ENCODE measurements around the gene BCAS4.

DNA sequence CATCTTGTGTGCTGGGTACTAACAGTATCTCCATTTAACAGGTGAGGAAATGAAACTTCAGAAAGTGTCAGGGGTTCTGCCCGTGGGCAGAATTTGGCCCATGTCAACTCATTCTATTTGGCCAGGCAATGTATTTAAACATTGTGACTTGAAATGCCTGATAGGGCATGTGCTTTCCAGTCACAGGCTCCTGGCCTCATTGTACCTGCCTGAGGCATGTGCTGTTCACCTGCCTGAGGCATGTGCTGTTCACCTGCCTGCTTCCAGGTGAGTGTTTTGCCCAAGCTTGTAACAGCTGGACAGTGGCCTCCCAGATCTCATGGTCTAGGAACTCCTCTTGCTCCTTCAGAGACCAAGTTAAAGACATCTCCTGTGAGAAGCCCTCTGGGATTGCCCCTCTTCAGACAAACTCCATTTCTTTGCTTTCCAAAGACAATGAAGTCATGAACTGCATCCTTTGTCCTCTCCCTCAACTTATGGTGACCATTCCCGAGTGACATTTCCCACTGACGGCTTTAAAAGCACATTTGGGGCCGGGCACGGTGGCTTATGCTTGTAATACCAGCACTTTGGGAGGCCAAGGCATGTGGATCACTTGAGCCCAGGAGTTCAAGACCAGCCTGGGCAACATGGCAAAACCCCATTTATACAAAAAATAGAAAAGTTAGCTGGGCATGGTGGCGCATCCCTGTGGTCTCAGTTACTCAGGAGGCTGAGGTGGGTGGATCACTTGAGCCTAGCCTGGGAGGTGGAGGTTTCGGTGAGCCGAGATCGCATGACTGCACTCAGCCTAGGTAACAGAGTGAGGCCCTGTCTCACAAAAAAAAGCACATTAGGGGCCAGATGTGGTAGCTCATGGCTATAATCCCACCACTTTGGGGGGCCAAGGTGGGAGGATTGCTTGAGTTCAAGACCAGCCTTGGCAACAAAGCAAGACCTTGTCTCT lies 48.7 kb downstream of the BCAS4 start:
- TF ChIP-seq, protein P1, sequence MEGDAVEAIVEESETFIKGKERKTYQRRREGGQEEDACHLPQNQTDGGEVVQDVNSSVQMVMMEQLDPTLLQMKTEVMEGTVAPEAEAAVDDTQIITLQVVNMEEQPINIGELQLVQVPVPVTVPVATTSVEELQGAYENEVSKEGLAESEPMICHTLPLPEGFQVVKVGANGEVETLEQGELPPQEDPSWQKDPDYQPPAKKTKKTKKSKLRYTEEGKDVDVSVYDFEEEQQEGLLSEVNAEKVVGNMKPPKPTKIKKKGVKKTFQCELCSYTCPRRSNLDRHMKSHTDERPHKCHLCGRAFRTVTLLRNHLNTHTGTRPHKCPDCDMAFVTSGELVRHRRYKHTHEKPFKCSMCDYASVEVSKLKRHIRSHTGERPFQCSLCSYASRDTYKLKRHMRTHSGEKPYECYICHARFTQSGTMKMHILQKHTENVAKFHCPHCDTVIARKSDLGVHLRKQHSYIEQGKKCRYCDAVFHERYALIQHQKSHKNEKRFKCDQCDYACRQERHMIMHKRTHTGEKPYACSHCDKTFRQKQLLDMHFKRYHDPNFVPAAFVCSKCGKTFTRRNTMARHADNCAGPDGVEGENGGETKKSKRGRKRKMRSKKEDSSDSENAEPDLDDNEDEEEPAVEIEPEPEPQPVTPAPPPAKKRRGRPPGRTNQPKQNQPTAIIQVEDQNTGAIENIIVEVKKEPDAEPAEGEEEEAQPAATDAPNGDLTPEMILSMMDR (IDR thresholded peaks at IDR 0.05), result no peak
- TF ChIP-seq POLR2A (IDR thresholded peaks at IDR 0.05), result no peak
